ENCODE measurements around the gene NOXO1.
A peak's percentile ranks its signal among the peaks of the same experiment; 100 is the strongest.

NOXO1 gene

DNA sequence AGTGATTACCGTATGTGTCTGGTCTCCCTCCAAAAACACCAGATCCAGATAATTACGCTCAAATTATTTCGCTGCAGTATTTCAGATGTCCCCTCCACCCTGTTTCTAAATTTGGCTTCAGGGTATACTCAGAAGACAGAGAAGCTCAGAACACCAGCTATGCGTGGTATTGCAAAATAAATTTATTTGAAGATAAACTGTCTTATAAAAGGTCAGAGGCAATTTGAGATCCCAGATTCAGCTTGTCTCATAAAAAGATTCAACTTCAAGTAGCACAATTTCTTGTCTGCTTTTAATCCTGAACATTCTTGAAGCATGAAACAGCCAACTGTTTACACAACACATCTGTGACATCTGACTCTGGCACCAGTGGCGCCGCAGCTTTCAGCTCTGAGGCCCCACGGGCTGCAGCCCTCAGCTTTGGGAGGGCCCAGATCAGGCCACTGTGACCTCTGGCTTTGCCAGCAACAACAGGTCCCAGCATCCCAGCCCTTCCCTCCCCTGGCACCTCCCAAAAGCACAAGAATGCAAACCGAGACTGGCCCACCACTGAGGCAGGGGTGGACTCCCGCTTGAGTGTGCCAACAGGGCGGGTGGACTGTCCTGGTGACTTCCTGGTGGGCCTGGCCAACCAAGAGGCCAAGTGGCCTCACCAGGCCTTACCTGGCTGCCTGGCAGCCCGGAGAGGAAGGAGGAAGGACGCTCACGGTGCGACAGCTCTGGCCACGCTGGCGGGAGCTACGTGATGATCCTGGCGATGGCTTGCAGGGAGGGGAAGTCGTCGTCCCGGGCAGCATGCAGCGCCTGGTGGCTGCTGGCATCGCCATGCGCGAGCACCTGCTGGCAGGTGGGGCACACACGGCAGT, 16.5 kb upstream of the NOXO1 start:
- DNase-seq, result no peak

DNA sequence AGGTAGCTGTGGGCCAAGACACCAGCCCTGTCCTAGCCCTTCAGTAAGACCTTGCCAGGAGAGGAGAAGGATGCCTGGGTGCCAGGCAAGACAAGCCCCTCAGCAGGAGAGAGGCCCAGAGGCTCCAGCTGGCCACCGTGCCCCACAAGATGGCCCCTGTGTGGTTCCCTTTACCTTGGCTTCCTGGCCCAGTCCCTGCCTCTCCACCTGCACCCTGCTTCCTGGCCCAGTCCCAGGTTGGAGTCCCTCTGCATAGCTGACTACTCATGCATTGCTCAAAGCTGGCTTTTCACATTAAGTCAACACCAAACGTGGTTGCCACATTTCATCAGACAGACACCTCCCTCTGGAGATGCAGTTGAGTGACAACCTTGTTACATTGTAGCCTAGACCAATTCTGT, 12.5 kb upstream of the NOXO1 start:
- DNase-seq, result no peak

DNA sequence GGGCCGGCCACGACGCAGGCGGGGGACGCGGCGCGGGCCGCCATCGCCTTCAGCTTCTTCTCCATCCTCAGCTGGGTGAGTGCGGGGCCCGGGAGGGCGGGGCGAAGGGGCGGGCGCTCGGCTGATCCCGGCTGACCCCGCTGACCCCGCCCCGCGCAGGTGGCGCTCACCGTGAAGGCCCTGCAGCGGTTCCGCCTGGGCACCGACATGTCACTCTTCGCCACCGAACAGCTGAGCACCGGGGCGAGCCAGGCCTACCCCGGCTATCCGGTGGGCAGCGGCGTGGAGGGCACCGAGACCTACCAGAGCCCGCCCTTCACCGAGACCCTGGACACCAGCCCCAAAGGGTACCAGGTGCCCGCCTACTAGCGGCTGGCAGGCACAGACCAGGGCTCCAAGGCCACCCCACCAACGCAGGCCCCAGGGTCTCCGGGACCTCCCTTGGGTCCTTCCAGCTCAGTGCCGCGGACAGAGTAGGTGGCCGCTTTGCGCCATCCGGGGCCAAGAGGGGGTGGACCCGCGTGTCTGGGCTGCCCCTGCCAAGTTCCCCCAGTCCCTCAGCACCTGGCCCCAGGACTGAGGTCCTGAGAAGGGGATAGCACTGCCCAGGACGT, 11.5 kb upstream of the NOXO1 start:
- DNase-seq, result no peak

DNA sequence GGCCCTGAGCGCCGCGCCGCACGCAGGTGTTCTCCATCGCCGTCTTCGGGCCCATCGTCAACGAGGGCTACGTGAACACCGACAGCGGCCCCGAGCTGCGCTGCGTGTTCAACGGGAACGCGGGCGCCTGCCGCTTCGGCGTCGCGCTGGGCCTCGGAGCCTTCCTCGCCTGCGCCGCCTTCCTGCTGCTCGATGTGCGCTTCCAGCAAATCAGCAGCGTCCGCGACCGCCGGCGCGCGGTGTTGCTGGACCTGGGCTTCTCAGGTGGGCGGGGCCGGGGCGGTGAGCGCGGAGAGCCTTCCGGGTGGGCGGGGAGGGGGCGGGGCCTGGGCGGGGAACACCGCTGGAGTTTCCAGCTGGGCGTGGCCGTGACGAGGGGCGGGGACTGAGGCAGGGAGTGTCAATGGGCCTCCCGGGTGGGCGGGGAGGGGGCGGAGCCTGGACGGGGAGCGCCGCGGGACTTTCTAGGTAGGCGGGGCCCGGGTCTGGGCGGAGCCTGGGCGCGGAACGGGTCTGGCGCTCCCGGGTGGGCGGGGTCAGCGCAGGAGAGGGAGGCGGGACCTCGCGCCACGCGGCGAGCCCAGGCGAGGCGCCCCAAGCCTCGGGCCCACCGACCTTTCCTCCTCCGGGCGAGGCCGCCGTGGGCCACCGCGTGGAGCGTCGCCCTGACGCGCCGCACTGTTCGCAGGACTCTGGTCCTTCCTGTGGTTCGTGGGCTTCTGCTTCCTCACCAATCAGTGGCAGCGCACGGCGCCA, 10.9 kb upstream of the NOXO1 start:
- DNase-seq, result no peak

DNA sequence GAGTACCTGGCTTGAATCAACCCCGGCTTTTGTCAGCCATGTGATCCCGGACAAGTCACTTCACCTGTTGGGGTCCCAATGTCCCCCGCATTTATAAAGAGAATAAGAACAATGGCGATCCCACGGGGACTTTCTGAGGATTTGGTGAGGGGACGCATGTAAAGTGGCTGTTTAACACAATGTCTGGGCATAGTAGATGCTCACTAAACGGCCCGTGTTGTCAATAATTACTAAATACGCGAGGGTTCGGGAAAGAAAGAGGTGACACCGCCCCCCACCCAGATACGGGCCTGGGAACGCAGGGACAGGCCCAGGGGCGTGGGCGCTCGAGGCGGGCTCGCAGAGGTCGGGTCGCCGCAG, 10.3 kb upstream of the NOXO1 start:
- DNase-seq, result no peak

DNA sequence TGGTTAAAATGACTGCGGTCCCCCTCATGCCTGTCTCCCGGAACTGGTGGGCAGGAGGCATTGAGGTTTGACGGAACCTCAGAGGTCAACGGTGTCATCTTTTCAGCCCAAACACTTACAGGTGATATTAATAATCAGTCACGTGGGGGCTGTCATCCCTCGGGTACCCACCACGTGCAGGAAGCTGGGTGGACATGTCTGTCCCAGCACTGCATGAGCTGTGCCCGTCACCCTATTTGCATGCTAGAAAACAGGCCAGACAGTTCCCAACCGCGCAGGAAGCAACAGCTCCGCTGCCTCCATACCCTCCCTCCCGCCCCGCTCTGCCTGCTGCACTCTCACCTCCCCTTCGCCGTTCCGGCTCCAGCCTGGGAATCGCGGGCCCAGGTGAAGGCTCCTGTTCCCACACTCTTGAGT, 9.9 kb upstream of the NOXO1 start:
- DNase-seq, result no peak

DNA sequence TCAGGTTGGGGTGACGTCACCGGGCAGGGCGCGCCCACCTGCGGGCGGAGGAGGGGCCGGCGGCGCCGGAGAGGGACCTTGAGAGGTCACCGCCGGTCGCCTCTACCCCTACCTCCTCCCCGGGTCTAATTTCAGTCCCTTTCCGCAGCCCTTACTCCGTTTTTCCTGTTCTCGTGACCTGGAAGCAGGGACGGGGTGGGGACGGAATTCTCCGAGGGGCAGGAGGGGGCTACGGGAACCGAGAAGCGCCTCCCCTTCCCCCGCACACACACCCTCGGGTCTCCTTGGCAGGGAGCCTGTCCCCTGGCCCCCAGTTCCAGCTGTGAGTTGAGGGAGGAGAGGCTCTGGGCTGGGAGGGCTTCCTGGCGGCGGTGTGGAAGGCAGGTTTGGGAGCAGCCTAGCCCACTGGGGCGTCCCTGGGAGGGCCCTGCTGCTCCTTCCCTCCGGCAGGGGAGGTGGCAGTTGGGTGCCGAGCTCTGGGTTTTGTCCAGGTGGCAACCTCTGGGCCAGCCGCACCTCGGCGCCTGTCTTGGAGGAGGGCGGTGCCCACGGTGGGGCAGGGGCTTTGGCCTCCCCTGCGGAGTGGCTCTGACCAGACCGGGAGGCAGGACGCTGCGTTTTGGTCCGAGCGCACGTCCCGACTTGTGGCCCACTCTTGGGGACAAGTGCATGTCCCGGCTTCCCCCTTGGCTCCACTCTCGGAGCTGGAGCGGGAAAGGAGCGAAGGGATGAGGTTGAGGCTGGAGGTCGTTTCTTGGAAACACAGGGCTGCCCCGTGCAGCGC, 9.3 kb upstream of the NOXO1 start:
- DNase-seq, result peak; percentile 47

DNA sequence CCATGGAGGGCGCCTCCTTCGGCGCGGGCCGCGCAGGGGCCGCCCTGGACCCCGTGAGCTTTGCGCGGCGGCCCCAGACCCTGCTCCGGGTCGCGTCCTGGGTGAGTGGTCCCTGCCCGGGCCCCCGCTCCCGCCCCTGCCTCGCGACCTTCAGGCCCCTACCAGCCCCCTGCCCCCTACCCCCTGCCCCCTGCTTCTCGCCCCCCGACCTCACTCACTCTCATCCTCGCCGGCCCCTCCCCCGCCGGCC, 8.8 kb upstream of the NOXO1 start:
- DNase-seq, result no peak

DNA sequence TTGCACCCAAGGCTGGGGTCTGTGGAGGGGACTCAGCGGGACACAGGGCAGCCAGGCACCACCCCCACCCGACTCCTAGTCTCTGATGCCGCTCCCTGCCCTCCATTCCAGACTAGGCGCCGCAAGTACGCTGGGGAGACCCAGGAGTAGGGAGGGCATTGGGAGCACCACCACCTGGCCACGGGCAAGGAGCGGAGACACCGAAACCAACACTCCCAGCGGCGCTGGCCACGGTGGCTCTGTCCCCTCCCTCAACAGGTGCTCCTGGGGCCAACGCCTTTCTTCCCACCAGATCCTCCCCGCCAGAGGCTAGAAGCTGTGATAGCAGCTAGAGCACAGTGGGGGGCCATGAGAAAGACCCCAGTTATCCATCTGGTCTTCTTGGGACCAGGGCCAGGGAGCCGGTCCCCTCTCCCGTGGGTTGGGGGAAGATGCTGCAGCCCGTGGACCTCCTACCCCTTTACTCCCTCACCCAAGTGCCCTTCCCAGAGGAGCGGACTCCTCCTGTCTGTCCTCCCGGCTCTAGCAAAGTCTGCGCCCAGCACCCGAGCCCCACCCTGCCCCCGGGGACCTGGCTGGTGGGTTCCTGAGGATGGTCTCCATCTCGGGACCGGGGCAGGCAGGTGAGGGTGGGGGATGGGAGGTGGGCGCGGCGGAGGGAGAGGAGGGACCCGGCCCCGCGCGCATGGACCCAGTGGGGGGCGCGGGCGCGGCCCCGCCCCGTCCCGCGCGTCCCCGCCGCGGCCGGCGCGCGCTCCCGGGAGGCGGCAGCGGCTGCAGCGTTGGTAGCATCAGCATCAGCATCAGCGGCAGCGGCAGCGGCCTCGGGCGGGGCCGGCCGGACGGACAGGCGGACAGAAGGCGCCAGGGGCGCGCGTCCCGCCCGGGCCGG, 8.2 kb upstream of the NOXO1 start, which contains the start of gene SYNGR3:
Gene SYNGR3 (plus strand): TSS at position 762 of the 892 bp plus-strand sequence. CDS start 133 bp downstream, outside the sequence.
- no peak for DNase-seq

DNA sequence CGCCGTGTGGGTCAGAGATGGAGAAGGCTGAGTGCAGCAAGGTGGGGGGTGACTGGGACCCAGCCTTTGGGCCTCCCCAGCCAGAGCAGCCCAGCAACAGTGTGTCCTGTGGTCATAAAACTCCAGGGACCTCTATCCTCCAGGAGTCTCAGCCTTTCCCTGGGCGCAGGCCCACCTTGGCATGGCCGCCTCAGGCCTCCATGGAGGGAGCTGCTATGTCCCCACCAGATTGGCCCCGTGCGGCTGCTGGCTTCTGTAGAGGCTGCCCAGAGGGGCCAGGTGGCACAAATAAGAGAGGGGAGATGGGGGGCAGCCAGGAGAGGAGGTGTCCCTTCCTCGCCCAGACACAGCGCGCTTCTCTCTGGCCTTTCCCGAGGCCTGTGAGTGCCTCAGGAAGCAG, 5.9 kb upstream of the NOXO1 start:
- no peak for DNase-seq

DNA sequence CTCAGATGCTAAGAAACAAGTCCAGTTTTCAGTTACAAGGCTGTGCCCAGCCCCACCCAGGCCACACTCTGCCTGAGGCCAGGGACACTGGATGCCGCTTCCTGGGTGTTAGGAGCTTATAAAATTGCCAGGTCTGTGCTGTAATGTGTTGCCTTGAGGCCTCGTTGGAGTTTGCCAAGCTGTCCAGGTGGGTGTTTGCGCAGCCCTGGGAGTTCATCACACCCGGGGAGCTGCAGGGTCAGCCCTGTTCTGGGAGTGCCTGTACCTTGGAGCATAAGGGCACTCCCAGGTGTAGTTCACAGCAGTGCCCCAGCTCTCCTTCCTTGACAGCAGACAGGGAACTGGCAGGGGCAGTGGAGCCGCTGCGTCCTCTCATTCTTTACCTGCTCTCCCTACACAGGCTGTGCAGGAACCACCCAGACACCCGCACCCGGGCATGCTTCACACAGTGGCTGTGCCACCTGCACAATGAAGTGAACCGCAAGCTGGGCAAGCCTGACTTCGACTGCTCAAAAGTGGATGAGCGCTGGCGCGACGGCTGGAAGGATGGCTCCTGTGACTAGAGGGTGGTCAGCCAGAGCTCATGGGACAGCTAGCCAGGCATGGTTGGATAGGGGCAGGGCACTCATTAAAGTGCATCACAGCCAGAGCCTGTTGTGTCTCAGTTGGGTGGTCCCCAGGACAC, 4.3 kb upstream of the NOXO1 start:
- DNase-seq, result no peak

DNA sequence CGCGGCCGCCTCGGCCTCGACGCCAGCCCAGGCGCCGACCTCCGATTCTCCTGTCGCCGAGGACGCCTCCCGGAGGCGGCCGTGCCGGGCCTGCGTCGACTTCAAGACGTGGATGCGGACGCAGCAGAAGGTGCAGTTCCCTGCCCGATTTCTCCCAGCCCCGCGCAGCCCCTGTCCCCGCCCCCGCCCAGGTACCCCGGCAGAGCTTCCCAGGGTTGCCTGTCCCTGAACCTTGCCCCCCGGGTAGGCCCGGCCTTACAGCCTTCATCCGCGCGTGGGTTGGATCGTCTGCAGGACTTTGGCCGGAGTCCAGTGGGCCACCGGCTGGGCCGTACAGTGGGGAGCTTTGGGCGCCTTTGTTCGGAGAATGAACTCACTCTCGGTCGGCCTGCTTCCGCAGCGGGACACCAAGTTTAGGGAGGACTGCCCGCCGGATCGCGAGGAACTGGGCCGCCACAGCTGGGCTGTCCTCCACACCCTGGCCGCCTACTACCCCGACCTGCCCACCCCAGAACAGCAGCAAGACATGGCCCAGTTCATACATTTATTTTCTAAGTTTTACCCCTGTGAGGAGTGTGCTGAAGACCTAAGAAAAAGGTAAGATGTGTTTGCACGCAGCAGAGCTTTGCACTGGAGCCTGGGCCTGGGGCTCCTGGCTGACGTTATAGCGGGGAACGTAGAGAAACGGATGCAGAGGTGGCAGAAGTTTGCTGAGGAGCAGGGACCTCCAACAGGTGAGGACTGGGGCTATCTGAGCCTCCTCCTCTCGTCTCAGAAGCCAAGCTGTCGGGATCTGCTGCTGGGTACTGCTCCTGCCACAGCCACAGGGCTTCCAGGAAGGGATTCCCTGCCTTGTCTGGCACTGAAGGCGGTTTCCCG, 3.3 kb upstream of the NOXO1 start:
- DNase-seq, result no peak

DNA sequence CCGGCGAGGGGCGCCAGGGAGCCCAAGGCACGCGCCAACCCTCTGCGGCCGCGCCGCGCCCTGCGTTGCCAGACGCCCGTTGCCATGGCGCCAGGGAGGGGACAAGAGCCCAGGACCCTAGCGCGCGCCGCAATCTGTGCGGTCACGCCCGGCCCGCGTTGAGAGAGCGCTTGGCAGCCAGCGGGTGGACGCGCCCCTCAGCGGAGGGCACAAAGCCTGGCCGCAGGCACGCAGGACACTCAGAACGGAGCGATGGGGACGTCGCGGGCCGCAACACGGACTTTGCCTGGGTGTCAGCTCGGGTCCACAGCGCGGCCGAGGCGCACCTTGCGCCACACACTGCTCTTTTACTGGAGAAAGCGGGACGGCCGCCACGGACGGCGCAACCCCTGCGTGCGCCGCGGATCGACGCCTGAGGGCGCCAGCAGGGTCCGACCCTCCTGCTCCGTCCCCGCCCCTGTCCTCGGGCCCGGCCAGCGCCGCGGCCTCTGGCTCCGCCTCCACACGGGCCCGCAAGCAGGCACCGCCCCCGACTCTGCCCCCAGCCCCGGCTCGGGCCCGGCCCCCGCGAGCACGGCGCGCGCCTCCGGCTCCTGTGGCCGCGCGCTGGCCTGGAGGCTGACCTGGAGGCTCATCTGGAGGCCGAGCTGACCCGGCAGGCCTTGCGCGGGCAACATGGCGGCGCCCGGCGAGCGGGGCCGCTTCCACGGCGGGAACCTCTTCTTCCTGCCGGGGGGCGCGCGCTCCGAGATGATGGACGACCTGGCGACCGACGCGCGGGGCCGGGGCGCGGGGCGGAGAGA, 2.5 kb upstream of the NOXO1 start, which contains the start of gene GFER:
Gene GFER (plus strand): TSS at position 650 of the 803 bp plus-strand sequence. CDS start 26 bp downstream, at position 676.
- DNase-seq, result peak; percentile 73

DNA sequence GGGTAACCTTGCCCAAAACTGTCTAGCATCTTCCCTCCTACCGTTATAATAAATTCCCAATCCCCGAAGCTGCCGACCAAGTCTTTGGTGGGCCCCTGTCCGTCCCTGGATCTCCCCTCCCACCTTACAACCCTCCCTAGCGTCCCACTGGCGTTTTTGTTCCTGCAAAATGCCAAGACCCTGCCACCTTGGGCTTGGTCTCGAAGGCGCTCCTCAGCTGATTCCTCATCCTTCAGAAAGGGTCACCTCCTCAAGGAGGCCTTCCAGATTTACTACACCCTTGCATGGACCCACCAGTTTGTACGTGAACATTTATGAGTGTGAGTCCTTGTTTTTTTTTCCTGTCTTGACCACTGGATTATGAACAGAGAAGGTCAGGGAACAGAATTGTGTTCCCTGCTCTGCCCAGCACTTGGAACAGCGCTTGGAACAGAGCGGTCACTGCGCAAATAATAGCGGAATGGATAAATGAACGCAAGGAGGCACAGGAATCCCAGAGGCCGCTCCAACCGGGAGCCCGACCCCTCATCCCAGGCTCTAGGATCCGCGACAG, 1.8 kb upstream of the NOXO1 start:
- DNase-seq, result no peak

DNA sequence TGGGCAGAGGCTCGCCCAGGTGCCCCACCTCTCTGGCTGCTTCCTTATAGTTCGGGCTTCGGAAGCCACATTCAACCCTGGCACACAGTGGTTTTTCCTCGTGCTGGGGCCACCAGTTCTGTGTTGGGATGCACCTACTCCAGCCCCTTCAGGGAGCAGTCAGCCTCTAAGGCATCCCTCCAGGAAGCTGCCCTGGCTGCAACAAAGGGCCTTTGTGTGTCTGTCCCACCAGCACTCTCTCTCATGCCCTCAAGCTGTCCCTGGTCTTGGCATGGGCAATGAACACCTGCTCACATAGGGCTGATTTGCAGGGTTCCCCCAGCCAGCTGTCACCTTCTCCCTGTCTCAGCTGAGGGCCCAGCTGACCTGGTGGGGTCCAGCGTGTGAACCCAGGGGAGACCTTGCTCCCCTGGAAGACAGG, 754 bp upstream of the NOXO1 start:
- DNase-seq, result no peak

DNA sequence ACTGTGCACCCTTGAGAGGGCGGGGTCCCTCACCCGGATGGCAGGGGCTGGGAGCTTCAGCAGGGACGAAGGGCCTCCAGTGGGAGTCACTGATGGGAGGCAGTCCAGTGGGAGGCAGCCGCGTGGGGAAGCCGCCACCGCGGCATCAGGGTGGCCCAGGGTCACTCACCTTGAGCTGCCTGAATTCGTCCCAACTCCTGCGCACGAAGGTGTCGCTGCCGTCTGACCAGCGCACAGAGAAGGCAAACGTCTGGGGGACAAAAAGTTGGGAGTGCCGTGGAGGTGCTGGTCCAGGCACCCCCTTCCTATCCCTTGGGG, 540 bp downstream of the NOXO1 start:
- no peak for DNase-seq

DNA sequence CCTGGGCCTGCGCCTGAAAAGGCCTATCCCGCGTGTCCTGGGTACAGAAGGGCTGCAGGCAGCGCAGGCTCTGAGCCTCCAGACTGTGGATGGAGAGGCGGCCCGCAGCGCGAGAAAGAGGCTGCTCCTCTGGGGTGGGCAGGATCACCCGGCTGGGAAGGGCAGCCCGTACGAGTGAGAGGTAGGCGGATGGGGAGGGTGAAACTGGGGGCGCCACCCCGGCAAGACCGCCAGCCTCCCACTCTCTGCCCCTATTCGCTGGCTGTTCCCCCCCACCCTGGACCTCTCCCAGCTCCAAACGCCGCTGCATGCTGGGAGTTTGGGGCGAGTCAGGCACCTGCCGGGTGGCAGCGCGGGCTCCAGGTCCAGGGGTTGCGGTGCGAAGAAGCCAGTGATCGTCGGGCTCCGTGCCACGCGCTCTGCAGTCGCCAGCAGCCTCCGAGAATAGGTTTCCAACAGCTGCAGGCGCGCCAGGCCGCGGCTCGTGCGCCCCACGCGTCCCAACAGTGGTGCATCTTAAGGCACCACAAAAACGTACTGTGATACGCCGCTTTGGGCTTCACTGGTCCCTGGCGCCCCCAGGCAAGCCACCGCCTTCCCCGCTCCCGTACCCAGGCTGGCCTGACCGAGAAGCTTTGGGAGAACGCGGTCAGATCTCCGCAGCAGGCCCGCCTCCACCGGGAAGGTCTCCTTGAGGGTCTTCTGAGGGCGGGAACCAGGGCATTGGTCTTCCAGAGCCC, 1.1 kb downstream of the NOXO1 start:
- DNase-seq, result no peak

DNA sequence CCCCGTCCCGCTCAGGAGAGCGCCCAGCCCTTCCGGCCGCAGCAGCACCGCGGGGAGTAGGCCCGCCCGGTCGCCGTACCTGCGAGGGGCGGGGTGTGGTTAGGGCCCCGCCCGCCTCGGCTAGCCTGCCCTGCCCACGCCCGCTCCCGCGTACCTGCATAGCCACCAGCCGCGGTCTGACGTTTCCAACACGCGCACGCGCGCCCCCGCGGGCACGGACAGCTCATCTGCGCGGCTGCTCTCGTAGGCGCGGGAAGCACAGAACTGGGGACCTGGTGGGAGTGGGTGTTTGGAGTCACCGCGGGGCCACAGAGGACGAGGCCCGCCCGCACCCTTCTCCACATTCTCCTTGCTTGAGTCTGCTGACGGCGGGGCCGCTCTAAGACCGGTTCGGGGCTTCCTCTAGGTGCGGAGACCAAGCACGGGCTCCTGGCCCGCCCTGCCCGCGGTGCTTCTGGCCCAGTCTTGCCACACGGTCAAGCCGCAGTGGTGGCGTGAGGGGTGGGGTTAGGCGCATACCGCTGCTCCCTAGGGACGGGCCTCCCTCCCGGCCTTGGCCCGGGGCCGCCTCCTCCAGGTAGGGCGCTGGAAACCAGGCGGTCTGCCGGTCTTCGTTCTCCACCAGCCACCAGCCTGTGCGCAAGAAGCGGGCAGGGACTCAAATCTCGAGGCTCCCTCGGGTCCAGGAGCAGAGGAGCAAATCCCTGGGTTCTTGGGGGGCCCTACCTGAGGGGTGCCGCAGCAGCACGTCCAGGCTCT, 1.8 kb downstream of the NOXO1 start:
- DNase-seq, result peak; percentile 25

Data from NCI-H1436 (cell line).